ENCODE results near the gene EIF4B. TPM values are rescaled to one million over a fixed set of nuclear protein-coding genes. Genes with fewer than 3 reads are reported as not detected.

Gene EIF4B
- total RNA-seq, 1 experiment from 2014 or later, result 351 TPM

DNA sequence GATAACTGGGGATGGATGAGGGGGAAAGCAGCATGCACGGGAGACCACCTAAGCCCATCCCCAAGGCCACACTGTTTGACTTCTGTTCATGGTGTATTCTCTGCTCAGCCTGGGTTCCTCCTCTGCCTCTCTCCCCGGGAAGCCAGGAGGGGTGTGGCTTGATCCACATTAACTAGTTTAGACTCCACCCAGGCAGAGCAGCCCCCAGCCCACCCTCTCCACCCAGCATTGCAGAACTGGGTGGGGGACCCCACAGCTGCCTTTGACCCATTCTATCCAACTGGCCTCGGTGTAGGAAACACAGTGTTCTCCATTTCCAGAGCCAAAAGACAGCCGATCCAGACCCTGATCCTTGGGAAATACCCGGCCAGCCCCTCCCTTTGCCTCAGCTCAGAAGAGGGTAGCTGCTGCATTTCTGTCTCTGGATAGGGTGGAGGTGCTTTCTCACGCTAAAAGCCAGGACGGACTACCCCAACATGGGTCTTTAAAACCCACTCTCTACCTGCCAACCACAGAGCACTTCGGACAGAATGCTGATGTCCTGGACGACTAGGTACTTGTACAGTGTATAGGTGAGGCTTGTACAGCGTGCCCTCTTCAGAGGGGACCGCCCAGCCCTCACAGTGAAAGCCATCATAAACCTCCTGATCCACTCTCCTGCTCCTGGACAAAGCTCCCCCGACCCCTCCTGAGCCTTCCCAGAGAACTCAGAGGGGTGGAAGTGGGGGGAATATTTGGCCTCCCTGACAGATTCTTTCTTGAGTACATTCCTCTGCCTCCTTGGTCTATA lies 63.6 kb downstream of the EIF4B start:
- POLR2A ChIA-PET, result no interaction called here
- intact Hi-C loops (cut with micrococcal nuclease; ENCODE audit: unreplicated experiment) (loop anchor here (10.0 kb wide), 1 partner anchor 85 kb away; no protein-coding TSS in a partner anchor), in situ Hi-C loops (cut with HindIII; ENCODE audit: low pct_unique_long_range_greater_than_20kb, low sequenced_read_pairs) (no loop called here)
- Histone ChIP-seq H3K4me3 (ENCODE audit: low read depth in 2 of 2, low read length in 2 of 2) (no peak overlapping the region), H3K9me3 (ENCODE audit: control insufficient read depth, insufficient read depth, low read depth, low read length) (no peaks in the 10 kb centered on the region), H3K36me3 (ENCODE audit: control insufficient read depth, insufficient read depth, low read length) (no peaks in the 10 kb centered on the region), H3K4me1 (ENCODE audit: control insufficient read depth, insufficient read depth, low read length) (no peaks in the 10 kb centered on the region), H3K27ac (ENCODE audit: low read length) (no peak overlapping the region), H3K27me3 (ENCODE audit: control insufficient read depth, insufficient read depth, low read length) (no peaks in the 10 kb centered on the region)
- DNase-seq (ENCODE audit: low read depth, low spot score) (no peak), ATAC-seq (no peak)
- no TSS peak for BruUV-seq (replicated peaks)
- TF ChIP-seq POLR2AphosphoS5 (IDR thresholded peaks at IDR 0.05; ENCODE audit: low read depth, low read length), result no peak
- CTCF ChIA-PET, result interaction anchor here (0.7 kb wide), 1 partner anchor 105 kb away, joined by 3 read pairs; no protein-coding TSS in a partner anchor

DNA sequence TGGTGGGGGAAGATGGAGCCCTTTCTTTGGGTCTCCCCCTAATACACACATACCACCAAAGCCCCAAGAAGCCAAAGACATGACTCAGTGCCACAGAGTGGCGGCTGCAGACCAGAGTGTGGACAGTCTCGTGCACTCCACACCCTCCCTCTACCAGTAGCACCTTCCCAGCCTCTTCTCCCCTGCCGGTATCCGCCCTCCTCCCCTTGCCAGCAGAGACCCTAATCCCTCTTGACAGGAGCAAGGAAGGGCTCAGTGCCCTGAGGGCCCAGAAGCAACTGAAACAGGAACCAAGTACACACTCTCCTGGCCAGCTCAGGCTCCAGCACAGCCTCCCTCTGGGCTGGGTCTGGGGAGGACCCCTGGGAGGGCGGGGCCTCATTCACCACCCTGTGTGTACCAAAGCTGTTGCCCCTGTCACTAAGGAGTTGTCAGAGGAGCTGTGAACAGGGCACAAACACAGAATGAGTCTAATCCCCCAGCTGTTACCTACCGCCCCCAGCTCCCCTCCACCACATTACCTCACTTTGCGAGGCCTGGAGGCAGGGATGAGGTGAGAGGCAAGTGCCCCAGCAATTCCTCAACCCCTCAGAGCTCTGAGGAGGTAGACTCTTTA lies 64.7 kb downstream of the EIF4B start:
- Histone ChIP-seq H3K4me1 (ENCODE audit: control insufficient read depth, insufficient read depth, low read length) (no peaks in the 10 kb centered on the region), H3K4me3 (ENCODE audit: low read depth in 2 of 2, low read length in 2 of 2) (no peak overlapping the region), H3K27ac (ENCODE audit: low read length) (no peak overlapping the region), H3K9me3 (ENCODE audit: control insufficient read depth, insufficient read depth, low read depth, low read length) (no peaks in the 10 kb centered on the region), H3K27me3 (ENCODE audit: control insufficient read depth, insufficient read depth, low read length) (no peaks in the 10 kb centered on the region), H3K36me3 (ENCODE audit: control insufficient read depth, insufficient read depth, low read length) (no peaks in the 10 kb centered on the region)
- ChIA-PET POLR2A (interaction anchor here (0.6 kb wide), 1 partner anchor 207 kb away, joined by 3 read pairs; no protein-coding TSS in a partner anchor), CTCF (interaction anchor here (1.0 kb wide), 1 partner anchor 28 kb away, joined by 4 read pairs; no protein-coding TSS in a partner anchor)
- in situ Hi-C loops (cut with HindIII; ENCODE audit: low pct_unique_long_range_greater_than_20kb, low sequenced_read_pairs) (no loop called here), intact Hi-C loops (cut with micrococcal nuclease; ENCODE audit: unreplicated experiment) (no loop called here)
- no peak for ATAC-seq
- DNase-seq (ENCODE audit: low read depth, low spot score), result no peak
- no TSS peak for BruUV-seq (replicated peaks)
- TF ChIP-seq, protein P1, sequence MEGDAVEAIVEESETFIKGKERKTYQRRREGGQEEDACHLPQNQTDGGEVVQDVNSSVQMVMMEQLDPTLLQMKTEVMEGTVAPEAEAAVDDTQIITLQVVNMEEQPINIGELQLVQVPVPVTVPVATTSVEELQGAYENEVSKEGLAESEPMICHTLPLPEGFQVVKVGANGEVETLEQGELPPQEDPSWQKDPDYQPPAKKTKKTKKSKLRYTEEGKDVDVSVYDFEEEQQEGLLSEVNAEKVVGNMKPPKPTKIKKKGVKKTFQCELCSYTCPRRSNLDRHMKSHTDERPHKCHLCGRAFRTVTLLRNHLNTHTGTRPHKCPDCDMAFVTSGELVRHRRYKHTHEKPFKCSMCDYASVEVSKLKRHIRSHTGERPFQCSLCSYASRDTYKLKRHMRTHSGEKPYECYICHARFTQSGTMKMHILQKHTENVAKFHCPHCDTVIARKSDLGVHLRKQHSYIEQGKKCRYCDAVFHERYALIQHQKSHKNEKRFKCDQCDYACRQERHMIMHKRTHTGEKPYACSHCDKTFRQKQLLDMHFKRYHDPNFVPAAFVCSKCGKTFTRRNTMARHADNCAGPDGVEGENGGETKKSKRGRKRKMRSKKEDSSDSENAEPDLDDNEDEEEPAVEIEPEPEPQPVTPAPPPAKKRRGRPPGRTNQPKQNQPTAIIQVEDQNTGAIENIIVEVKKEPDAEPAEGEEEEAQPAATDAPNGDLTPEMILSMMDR (IDR thresholded peaks at IDR 0.05), result no peak
- no peak for TF ChIP-seq POLR2AphosphoS5 (IDR thresholded peaks at IDR 0.05; ENCODE audit: low read depth, low read length)
- TF ChIP-seq SIN3A (IDR thresholded peaks at IDR 0.05; ENCODE audit: borderline replicate concordance, insufficient read depth, low read depth, low read length), result no peak
- TF ChIP-seq, protein P2, sequence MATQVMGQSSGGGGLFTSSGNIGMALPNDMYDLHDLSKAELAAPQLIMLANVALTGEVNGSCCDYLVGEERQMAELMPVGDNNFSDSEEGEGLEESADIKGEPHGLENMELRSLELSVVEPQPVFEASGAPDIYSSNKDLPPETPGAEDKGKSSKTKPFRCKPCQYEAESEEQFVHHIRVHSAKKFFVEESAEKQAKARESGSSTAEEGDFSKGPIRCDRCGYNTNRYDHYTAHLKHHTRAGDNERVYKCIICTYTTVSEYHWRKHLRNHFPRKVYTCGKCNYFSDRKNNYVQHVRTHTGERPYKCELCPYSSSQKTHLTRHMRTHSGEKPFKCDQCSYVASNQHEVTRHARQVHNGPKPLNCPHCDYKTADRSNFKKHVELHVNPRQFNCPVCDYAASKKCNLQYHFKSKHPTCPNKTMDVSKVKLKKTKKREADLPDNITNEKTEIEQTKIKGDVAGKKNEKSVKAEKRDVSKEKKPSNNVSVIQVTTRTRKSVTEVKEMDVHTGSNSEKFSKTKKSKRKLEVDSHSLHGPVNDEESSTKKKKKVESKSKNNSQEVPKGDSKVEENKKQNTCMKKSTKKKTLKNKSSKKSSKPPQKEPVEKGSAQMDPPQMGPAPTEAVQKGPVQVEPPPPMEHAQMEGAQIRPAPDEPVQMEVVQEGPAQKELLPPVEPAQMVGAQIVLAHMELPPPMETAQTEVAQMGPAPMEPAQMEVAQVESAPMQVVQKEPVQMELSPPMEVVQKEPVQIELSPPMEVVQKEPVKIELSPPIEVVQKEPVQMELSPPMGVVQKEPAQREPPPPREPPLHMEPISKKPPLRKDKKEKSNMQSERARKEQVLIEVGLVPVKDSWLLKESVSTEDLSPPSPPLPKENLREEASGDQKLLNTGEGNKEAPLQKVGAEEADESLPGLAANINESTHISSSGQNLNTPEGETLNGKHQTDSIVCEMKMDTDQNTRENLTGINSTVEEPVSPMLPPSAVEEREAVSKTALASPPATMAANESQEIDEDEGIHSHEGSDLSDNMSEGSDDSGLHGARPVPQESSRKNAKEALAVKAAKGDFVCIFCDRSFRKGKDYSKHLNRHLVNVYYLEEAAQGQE (IDR thresholded peaks at IDR 0.05; ENCODE audit: insufficient read depth in 1 of 2, low read depth in 2 of 2, low read length in 1 of 2), result no peak
- TF ChIP-seq TCF7L2 (IDR thresholded peaks at IDR 0.05; ENCODE audit: low read depth, low read length), result no peak
